HTERT RPE-1 (cell line): Measurements from ENCODE around the gene UBN1.

Experiments used
- in situ Hi-C: fragments of 300-500 bp; cut with MboI; formaldehyde crosslinking; loops from 4 replicates; pipeline ENCODE4 v1.14.3; 2020; ENCODE audit warnings: low sequenced_read_pairs

UBN1 gene

DNA sequence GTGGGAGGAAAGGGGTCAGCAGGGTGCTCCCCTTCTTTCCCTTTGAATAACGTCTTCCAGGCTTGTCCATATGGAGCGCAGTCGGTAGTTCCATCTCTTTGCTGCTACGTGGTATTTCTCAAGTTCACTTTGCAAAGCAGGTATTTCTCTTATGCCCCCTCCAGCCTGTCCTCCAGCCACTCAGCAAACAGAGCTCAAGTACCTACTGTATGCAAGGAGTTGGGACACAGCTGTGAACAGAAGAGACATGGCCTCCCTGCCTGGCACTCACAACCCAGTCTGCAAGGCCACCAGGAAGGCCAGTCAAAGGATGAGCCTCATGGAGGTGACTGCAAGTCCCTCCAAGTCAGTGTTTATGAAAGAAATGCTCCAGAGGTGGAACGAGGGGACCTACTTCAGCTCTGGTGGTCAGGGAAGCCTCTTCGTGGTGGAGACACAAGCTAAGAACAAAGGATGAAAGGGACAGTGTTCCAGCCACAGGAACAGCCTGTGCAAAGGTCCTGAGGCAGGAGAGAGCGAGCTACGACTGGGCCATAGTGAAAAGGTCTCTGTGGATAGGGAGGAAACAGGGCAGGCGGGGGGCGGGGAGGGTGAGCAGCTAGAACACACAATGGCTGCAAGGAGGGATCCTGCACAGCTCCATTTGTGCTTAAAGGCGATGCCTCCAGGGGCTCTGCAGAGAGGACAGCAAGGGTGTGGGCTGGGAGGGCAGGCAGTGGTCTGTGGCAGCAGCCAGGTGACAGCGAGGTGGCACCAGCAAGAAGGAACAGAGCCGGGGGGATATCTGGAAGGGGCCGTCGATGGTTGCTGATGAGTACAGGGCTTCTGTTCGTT, 57.0 kb downstream of the UBN1 start:
- in situ Hi-C loops = no loop called here

DNA sequence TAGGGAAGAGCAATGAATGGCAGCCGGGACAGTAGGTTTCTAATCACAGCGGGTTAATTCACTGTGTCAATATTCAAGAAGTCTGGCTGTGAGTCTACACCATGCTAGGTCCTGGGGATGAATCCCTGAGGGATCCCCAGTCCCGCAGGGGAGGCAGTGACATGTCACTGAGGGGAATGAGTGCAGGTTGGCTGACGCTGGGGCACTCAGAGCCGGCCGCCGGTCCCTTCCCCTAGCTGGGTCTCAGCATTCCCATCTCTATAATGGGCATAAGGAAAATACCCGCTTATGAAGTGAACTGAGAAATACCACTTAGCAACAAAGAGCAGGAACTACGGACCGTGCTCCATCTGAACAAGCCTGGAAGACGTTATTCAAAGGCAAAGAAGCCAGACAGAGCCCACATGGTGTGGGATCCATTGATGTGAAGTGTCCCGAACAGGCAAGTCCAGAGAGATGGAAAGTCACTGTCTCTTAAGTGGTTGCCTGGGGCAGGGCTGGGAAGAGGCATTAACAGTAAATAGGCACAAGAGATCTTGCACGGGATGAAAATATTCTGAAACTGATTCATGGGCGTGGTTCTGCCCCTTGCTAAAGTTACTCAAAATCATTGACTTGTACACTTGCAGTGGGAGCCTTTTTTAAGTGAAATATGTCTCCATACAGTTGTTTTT, 57.8 kb downstream of the UBN1 start:
- in situ Hi-C loops = no loop called here

DNA sequence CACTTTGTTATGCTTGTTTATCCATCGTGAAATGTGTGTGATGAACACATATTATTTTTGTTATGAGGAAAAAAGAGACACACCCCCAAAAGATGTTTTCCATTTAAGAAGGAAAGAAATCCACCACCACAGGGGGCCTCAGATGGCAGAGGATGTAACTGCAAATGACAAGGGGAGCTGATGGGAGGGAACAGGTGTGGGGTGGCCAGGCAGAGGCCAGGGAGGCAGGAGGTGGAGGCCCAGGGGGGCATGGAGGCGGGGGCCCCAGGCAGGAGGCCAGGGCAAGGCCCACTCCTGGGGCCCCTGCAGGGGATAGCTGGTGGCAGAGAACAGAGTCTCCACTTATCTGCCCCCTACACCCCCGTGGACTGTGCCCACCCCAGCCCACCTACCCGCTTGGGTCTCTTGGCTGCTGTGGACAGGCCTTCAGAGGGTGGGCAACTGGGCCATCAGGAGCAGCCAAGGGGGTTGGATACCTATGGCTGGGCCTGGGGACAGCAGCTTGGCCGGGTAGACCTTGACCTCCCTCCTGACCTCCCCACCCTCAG, 61.6 kb downstream of the UBN1 start:
- in situ Hi-C loops = no loop called here

DNA sequence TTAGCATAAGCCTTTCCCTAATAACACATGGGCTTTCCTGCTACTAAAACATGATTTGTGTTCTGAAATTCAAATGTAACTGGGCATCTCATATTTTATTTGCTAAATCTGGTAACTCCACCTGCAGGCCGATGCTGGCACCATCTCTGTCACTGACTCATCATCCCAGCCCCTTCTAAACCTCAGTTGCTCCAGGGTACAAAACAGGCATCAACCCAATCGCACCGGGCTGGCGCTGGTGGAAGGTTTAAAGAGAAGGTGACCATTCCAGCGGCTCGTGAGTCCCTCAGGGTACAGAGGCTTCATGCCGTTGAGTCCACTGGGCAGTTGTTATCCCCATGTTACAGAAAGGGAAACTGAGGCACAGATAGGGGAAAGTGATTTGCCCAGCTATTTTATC, 62.5 kb downstream of the UBN1 start:
- in situ Hi-C loops = no loop called here

DNA sequence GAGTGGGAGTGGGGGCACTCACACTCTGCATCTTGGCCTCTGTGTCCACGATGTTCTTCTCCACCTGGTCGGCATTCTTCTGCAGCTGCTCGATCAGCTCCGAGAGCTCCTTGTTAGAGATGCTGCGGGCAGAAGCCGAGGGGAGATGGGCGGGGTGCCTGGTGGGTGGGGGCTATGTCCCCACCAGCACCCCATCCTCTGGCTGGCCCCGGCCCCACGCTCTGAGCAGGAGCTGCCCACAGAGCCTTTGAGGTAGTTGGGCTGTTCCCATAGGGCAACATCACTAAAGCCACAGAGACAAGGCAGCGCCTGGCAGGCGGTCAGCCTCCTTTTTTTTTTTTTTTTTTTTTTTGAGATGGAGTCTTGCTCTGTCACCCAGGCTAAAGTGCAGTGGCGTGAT, 63.5 kb downstream of the UBN1 start:
- in situ Hi-C loops = no loop called here

DNA sequence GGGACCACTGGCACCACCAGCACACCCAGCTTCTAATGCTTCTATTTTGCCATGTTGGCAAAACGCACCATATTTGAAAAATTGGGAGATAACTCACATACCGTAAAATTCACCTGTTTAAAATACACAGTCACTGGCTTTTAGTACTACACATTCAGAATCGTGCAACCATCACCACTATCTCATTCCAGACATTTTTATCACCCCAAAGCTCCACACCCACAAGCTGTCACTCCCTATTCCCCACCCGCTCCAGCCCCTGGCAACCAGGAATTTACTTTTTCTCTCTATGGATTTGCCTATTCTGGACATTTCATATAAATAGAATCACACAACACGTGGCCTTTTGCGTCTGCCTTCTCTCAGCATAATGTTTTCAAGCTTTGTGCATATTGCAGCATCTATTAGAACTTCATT, 64.7 kb downstream of the UBN1 start:
- in situ Hi-C loops = no loop called here

DNA sequence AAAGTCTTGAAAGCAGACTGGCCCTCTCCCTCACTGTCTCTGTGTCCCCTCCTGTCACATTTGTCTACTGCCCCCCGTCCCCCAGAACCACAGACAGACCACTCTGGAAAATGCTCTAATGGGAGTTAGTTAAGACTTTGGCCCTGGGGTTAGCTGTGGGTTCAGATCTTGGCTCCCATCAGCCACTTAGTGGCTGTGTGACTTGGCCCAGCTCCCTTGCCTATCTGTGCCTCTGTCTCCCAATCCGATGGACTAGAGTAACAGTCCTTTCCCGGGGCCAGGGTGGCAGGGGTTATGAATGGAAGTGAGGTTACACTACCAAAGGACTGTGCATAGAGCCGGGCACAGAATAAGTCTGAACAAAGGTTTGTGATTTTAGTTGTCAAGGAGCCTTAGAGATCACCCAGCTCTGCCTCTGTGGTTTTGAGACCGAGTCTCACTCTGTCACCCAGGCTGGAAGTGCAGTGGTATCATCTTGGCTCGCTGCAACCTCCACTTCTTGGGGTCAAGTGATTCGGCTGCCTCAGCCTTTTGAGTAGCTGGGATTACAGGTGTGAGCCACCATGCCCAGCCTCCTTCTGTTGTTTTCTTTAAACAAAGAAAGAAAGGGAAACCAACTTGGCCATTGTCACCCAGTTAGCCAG, 66.0 kb downstream of the UBN1 start:
- in situ Hi-C loops = no loop called here

DNA sequence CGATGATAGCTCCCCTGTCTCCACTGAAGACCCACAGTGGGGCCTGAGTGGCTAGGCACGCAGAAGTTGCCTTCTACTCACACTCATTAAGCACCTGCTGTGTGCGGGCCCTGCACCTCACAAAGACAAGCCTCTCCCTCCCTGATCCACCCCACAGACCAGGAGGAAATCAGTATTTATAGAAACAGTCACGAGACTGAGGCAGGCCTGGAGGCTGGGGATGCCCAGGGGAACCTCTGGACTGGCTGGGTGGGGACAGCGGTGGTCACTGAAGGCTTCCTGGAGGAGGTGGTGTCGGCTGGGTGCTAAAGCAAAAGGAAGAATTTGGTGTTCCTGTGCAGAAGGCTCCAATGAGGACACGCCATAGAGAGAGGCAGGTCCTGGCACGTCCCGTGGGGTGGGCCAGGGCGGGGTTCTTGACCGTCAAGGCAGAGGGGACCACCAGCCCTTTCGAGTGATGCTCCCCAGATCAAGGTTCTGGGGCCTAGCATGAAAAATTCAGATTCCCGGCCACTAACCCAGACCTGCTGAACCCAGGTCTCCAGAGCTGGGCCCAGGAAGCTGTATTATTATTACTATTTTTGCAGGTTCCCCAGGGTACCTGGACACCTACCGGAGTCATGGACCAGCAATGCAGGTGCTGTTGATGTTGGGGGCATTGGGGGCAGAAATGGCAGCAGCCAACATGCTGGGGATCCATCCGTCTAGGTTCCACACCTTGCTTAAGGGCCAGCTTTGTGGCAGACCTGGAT, 66.7 kb downstream of the UBN1 start:
- in situ Hi-C loops = no loop called here

DNA sequence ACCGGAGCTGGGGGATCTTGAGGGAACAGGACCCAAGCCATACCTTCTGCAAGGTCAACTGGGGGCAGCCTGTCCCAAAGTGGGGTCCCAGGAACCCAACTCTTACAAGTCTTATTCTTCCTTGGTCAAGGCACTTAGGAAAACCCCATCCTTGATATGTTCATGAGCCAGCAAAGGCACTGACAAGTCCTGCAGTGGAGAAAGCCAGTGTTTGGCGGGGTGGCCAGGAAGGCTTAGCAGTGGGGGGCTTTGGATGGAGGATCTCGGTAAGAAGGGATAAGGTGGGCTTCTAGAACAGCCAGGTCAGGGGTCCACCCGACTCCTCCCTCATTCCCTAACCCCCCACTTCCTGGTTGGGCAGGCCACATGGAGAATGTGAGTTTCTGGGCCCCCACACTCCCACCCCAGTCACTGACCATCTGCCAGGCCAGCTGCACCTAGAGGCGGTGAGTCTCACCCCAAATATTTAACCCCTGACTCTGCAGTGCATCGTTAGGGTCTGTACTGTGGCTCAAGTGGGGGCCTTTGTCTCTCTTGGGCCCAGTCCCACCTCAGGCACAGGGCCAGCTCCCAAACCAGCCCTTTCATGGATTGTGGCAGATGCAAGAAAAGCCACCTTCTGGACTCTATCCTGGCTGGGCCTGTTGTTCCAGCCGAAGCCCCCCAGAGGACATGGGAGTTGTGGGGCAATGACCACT, 67.4 kb downstream of the UBN1 start:
- in situ Hi-C loops = no loop called here

DNA sequence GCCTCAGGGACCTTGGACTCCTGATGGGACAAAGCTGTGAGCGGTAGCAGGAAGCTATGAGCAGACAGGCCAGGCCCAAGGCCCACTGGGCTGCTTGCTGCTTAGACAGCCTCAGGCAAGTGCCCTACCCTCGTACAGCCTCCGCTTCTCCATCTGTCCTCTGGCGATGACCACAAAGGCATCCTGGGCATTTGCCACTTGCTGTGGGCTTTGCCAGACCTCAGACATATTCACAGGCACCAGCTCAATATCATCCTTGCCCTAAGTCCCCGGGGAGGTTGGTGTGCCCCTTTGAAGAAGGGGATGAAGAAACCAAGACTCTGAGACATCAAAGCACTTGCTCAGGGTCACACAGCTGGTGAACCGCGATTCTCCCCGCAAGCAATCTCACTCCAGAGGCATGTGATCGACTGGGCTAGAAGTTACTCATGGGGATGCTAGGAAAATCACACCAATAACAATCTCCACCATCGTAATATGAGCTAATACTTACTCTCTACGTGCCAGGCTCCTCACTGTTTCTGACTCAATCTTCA, 68.0 kb downstream of the UBN1 start:
- in situ Hi-C loops = no loop called here

DNA sequence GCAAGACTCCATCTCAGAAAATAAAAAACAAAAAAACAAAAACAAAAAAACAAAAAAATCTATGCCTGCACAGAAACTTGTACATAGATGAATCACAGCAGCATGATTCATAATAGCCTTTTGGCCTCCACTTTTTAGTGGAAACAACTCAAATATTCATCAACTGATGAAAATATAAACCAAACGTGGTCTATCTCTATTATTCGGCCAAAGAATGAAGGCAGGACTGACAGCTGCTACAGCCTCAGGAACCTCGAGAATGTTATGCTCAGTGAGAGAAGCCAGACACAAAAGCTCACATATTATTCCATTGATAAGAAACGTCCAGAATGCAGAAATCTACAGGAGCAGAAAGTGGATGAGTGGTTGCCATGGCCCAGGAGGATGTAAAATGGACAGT, 69.8 kb downstream of the UBN1 start:
- in situ Hi-C loops = no loop called here

DNA sequence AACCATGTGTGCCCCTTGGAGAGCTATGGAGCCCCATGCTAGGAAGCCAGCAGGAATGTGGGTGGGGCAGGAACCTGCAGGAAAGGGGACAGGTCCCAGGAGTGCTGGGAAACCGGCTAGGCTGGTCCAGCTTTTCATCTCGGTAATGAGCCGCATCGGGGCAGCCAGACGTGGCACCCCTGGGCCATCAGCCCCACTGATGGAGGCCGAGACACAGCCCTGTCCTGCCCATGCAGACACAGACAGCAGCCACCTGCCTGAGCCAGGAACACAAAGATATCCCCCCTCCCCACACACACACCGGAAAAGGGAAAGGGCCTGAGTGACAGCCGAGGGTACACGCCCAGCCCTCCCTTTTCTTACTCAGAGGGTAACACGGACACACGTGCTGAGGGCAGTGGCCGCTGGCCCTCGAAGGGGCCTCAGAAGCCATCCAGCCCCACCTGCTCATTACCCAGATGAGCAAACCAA, 71.5 kb downstream of the UBN1 start:
- in situ Hi-C loops = no loop called here

DNA sequence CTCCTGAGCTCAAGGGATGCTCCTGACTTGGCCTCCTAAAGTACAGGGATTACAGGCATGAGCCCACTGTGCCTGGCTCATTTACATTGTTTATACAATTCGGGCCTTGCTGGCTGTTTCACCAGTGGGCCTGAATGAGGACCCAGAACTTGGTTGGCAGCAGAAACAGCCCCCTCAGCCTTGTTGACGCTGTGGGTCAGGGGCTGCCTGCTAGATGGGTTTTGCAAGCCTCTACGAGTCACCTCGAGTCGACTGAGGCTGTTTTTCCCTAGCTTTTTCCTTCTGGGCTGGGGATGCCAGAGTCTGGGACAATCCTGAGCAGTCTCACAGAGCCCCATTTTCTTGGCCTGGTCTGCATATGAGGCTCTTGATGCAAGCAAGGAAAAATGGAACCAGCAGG, 73.5 kb downstream of the UBN1 start:
- in situ Hi-C loops = no loop called here

DNA sequence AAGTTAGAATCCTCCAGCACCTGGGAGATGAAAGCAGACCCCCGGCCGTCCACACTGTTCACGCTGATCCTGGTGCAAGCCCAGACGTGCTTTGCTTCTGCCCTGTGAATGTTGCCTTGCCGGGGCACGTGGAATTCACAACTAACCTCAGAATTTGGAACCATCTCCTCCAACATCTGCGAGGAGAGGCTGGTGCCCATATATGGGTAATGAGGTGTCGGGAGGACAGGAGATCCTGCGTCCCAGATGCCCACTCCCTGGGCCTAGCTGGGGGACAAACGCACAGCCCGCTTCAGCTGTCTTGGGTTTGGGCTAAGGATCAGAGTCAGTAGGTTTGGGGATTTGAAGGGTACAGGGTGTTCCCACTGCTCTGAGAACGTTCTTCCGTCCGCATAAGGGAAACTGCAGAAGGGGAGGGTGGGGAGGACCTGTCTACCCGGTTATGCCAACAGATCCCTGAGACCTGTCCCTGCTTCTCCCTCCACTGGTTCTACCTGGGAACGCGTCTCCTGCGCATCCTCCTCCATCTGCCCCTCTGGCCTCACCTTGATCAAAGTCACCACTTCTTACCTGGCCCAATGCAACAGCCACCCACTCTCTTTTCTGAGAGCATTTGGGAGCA, 75.6 kb downstream of the UBN1 start:
- in situ Hi-C loops = no loop called here

DNA sequence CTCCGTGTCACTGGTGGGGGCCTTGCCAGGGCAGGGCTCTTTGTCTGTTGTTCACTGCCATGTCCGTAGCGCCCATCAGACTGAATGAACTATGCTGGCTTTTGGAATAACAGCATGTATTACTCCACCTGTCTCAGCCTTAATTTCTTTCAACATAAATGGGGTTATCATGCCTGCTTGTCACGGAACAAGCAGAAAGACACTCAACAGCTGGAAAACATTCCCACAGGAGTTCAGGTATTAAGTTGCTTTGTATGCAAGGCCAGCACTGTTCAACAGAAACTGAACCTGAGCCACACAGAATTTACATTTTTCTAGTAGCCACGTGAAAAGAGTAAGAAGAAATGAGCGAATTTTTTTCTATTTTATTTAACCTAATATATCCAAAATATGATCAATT, 76.6 kb downstream of the UBN1 start:
- in situ Hi-C loops = no loop called here

DNA sequence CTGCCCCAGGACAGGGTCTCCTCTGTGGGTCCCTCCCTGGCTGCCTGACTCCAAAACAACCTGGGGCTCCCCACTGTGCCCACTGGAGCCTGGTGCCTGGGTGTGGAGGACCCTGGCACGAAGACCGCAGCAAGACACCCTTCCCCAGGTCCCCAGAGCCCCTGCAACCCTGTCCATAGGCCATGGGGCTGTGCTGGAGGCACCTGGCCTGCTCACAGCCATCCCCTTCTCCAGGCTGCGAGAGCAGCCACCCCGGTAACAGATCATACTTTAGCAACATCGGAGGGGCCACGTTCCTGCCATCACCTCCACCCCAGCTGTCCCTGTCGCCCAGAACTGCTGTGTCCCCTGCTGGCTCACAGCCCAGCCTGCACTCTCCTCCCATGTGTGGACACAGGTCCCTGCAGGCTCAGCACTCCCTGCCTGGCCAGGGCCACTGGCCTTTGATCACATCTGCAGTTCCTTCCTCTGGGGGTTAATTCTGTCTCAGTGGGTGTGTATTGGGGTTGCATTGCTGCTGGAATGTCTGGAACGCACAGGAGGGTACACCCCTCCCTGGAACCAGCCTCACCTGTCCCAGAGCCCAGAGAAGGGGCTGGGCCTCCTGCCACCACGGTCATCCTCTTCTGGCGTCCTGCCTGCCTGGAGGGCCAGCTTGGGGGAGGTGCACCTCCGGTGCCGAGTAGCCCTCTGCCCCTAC, 77.5 kb downstream of the UBN1 start:
- in situ Hi-C loops = no loop called here

DNA sequence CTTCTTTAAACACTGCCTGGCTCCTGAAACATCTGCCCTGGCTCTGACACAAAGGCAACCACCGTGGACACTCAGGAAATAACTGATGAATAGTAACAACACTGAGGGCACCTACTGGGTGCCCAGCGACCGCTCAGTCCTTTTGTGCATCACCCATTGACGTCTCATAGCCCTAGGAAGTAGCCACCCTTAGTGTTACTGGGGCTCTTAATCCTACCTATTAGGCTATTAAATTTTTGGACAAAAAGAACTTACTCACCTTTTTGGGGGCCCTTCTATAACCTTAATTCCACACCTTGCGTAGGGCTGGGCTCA, 78.0 kb downstream of the UBN1 start:
- in situ Hi-C loops = no loop called here

DNA sequence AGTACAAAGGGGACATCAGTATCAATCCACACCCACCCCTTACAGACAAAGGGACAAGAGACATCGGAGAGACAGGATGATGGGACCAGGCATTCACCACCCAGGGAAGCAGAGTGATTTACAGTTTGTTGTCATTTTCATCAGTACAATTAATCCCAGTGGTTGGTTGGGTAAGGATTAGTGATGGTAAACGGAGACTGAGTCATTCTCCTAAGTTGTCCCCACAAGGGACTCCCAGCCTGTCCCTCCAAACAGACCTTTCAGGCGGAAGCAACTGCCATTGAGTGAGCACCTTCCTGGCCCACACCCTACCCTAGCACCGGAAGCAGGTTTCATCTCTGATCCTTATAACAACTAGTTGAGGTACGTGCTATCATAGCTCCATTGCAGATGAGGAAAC, 78.5 kb downstream of the UBN1 start:
- in situ Hi-C loops = no loop called here

DNA sequence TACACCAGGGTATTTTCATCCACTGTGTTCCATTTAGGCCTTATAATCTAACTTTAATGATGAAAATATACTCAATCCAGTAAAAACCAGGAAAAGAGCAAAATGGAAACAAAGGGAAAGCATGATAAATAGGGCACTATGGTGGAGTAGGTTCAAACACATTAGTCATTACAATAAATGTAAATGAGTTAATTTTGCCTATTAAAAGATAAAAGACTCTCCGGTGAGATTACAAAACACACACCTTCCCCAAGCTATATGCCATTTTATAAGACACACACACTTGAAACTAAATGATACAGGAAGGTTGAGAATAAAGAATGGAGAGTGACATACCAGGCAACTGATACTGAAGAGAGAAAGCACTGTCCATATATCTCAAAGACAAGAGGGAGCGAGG, 79.6 kb downstream of the UBN1 start:
- in situ Hi-C loops = no loop called here
